ENCODE measurements around the gene SYMPK. TPM values are rescaled to one million over a fixed set of nuclear protein-coding genes. Genes with fewer than 3 reads are reported as not detected.

Gene SYMPK
- total and polyA plus RNA-seq, 5 experiments from 2014 or later = 4.4 to 91.1 (median 15.4) TPM

- DNase-seq (no peak), ATAC-seq (no peak)
- Mint-ChIP-seq H3K9me3 (no peaks in the 10 kb centered on the region), H3K27ac (peak overlapping the region in 6 of 10 donors; percentile 18 to 80 (median 52)), H3K4me1 (peaks cover 17 to 43% (median 40%) of the 10 kb centered on the region in 4 donors), H3K27me3 (peaks cover 5 to 24% (median 17%) of the 10 kb centered on the region in 5 donors), H3K4me3 (peak overlapping the region in 7 of 10 donors; percentile 19 to 95 (median 47)), H3K36me3 (peaks cover 0 to 42% (median 5%) of the 10 kb centered on the region in 3 donors)
- POLR2A ChIA-PET = interaction anchor here (0.6 to 1.0 kb wide), 2 partner anchors 42 to 55 kb away, joined by 3 to 5 read pairs; no protein-coding TSS in a partner anchor
Observed at GRCh38 chr19:45860359-45861259, 2.3 kb downstream of the SYMPK start.

- Mint-ChIP-seq H3K36me3 (peaks cover 6 to 90% (median 11%) of the 10 kb centered on the region in 3 donors), H3K4me3 (no peak overlapping the region), H3K27me3 (no peaks in the 10 kb centered on the region), H3K27ac (no peak overlapping the region), H3K9me3 (no peaks in the 10 kb centered on the region), H3K4me1 (peaks cover 7 to 21% (median 13%) of the 10 kb centered on the region in 4 donors)
- no peak for ATAC-seq
- no peak for DNase-seq
- POLR2A ChIA-PET = no interaction called here
Observed at GRCh38 chr19:45854167-45854778, 8.7 kb downstream of the SYMPK start.

GRCh38 chr19:45852983-45853382 lies 10.0 kb downstream of the SYMPK start:
- H3K36me3 Mint-ChIP-seq = peaks cover 6 to 85% (median 9%) of the 10 kb centered on the region in 3 donors
- no peak for ATAC-seq
- H3K27me3 Mint-ChIP-seq = no peaks in the 10 kb centered on the region
- H3K9me3 Mint-ChIP-seq = no peaks in the 10 kb centered on the region
- DNase-seq = no peak
- H3K4me1 Mint-ChIP-seq = peaks cover 4 to 13% (median 9%) of the 10 kb centered on the region in 4 donors
- POLR2A ChIA-PET = interaction anchor here (1.0 kb wide), 2 partner anchors 39 to 95 kb away, joined by 3 read pairs; no protein-coding TSS in a partner anchor
- H3K27ac Mint-ChIP-seq = peak overlapping the region in 1 of 10 donors; percentile 17
- no peak overlapping the region for H3K4me3 Mint-ChIP-seq

- no peak for ATAC-seq
- Mint-ChIP-seq H3K27me3 (no peaks in the 10 kb centered on the region), H3K27ac (peak overlapping the region in 3 of 10 donors; percentile 18 to 49 (median 25)), H3K4me3 (no peak overlapping the region), H3K36me3 (peaks cover 6 to 87% (median 13%) of the 10 kb centered on the region in 3 donors), H3K9me3 (no peaks in the 10 kb centered on the region), H3K4me1 (peaks cover 4 to 12% (median 10%) of the 10 kb centered on the region in 4 donors)
- POLR2A ChIA-PET = interaction anchor here (1.0 kb wide), 1 partner anchor 96 kb away, joined by 3 read pairs; no protein-coding TSS in a partner anchor
- DNase-seq = no peak
Observed at GRCh38 chr19:45852145-45852750, 10.7 kb downstream of the SYMPK start.

GRCh38 chr19:45848922-45849321 lies 14.0 kb downstream of the SYMPK start:
- Mint-ChIP-seq H3K4me3 (no peak overlapping the region), H3K27ac (no peak overlapping the region), H3K4me1 (peaks cover 0 to 12% (median 9%) of the 10 kb centered on the region in 4 donors), H3K27me3 (no peaks in the 10 kb centered on the region), H3K36me3 (peaks cover 10 to 87% (median 28%) of the 10 kb centered on the region in 3 donors), H3K9me3 (no peaks in the 10 kb centered on the region)
- POLR2A ChIA-PET = no interaction called here
- ATAC-seq (no peak), DNase-seq (no peak)

GRCh38 chr19:45847663-45848062 lies 15.3 kb downstream of the SYMPK start:
- Mint-ChIP-seq H3K9me3 (no peaks in the 10 kb centered on the region), H3K27ac (no peak overlapping the region), H3K4me1 (peaks cover 0 to 10% (median 6%) of the 10 kb centered on the region in 4 donors), H3K27me3 (no peaks in the 10 kb centered on the region), H3K4me3 (no peak overlapping the region), H3K36me3 (peaks cover 10 to 89% (median 30%) of the 10 kb centered on the region in 3 donors)
- ATAC-seq (no peak), DNase-seq (no peak)
- POLR2A ChIA-PET = no interaction called here

GRCh38 chr19:45842198-45842597 lies 20.7 kb downstream of the SYMPK start:
- H3K9me3 Mint-ChIP-seq = no peaks in the 10 kb centered on the region
- H3K27me3 Mint-ChIP-seq = no peaks in the 10 kb centered on the region
- peak overlapping the region in 1 of 10 donors; percentile 55 for H3K27ac Mint-ChIP-seq
- H3K4me1 Mint-ChIP-seq = peaks cover 0 to 9% (median under 1%) of the 10 kb centered on the region in 4 donors
- POLR2A ChIA-PET = interaction anchor here (2.2 kb wide), 1 partner anchor 25 kb away, joined by 7 read pairs; no protein-coding TSS in a partner anchor
- peaks cover 3 to 93% (median 41%) of the 10 kb centered on the region in 3 donors for H3K36me3 Mint-ChIP-seq
- ATAC-seq = no peak
- no peak overlapping the region for H3K4me3 Mint-ChIP-seq
- no peak for DNase-seq

- H3K9me3 Mint-ChIP-seq = no peaks in the 10 kb centered on the region
- peak overlapping the region in 2 of 10 donors; percentile 29 to 89 for H3K27ac Mint-ChIP-seq
- no peak overlapping the region for H3K4me3 Mint-ChIP-seq
- H3K4me1 Mint-ChIP-seq = peaks cover 0 to 5% (median 0%) of the 10 kb centered on the region in 4 donors
- POLR2A ChIA-PET = no interaction called here
- no peak for ATAC-seq
- DNase-seq = no peak
- peaks cover 0 to 95% (median 40%) of the 10 kb centered on the region in 3 donors for H3K36me3 Mint-ChIP-seq
- no peaks in the 10 kb centered on the region for H3K27me3 Mint-ChIP-seq
Observed at GRCh38 chr19:45834970-45835369, 28.0 kb downstream of the SYMPK start.

GRCh38 chr19:45828945-45829344 lies 34.0 kb downstream of the SYMPK start:
- peaks cover 0 to 81% (median 30%) of the 10 kb centered on the region in 3 donors for H3K36me3 Mint-ChIP-seq
- no peak overlapping the region for H3K4me3 Mint-ChIP-seq
- H3K27me3 Mint-ChIP-seq = no peaks in the 10 kb centered on the region
- peak overlapping the region in 3 of 10 donors; percentile 46 to 60 (median 48) for H3K27ac Mint-ChIP-seq
- no peaks in the 10 kb centered on the region for H3K9me3 Mint-ChIP-seq
- DNase-seq = no peak
- H3K4me1 Mint-ChIP-seq = peaks cover 3 to 6% (median 5%) of the 10 kb centered on the region in 4 donors
- ATAC-seq = no peak
- POLR2A ChIA-PET = interaction anchor here (0.6 kb wide), 1 partner anchor 773 kb away, joined by 3 read pairs; no protein-coding TSS in a partner anchor

GRCh38 chr19:45828523-45828922 lies 34.4 kb downstream of the SYMPK start:
- H3K27me3 Mint-ChIP-seq = no peaks in the 10 kb centered on the region
- DNase-seq = no peak
- no peak overlapping the region for H3K4me3 Mint-ChIP-seq
- POLR2A ChIA-PET = interaction anchor here (0.6 kb wide), 1 partner anchor 773 kb away, joined by 3 read pairs; no protein-coding TSS in a partner anchor
- peaks cover 3 to 6% (median 5%) of the 10 kb centered on the region in 4 donors for H3K4me1 Mint-ChIP-seq
- no peak for ATAC-seq
- H3K27ac Mint-ChIP-seq = peak overlapping the region in 2 of 10 donors; percentile 60 to 80
- H3K36me3 Mint-ChIP-seq = peaks cover 0 to 77% (median 30%) of the 10 kb centered on the region in 3 donors
- no peaks in the 10 kb centered on the region for H3K9me3 Mint-ChIP-seq

GRCh38 chr19:45827459-45828093 lies 35.4 kb downstream of the SYMPK start:
- H3K9me3 Mint-ChIP-seq = no peaks in the 10 kb centered on the region
- no peak overlapping the region for H3K4me3 Mint-ChIP-seq
- H3K4me1 Mint-ChIP-seq = peaks cover 3 to 6% (median 5%) of the 10 kb centered on the region in 4 donors
- ATAC-seq (no peak), DNase-seq (no peak)
- peaks cover 0 to 73% (median 30%) of the 10 kb centered on the region in 3 donors for H3K36me3 Mint-ChIP-seq
- no peaks in the 10 kb centered on the region for H3K27me3 Mint-ChIP-seq
- peak overlapping the region in 1 of 10 donors; percentile 25 for H3K27ac Mint-ChIP-seq
- POLR2A ChIA-PET = no interaction called here

GRCh38 chr19:45826934-45827333 lies 36.0 kb downstream of the SYMPK start:
- Mint-ChIP-seq H3K27ac (peak overlapping the region in 1 of 10 donors; percentile 56), H3K36me3 (peaks cover 0 to 66% (median 27%) of the 10 kb centered on the region in 3 donors)

More at GRCh38 chr19:45826934-45827333, 36.0 kb downstream of the SYMPK start:
- no peak overlapping the region for H3K4me3 Mint-ChIP-seq
- H3K27me3 Mint-ChIP-seq = no peaks in the 10 kb centered on the region
- POLR2A ChIA-PET = no interaction called here
- ATAC-seq (no peak), DNase-seq (no peak)
- peaks cover 3 to 6% (median 5%) of the 10 kb centered on the region in 4 donors for H3K4me1 Mint-ChIP-seq
- no peaks in the 10 kb centered on the region for H3K9me3 Mint-ChIP-seq

All from naive thymus-derived CD8-positive, alpha-beta T cell (primary cell).